Smooth muscle cell (in vitro differentiated cells): ENCODE measurements around the gene GTPBP4. TPM values are rescaled to one million over a fixed set of nuclear protein-coding genes. Genes with fewer than 3 reads are reported as not detected.

Experiments
- DNase-seq: peaks from one replicate; lab custom pipeline; 2025; ENCODE audit not compliant: unreplicated experiment; lab: John Stamatoyannopoulos, UW
- H2AFZ ChIP-seq: fragments of 200-600 bp; sonication (generic); 2 replicates; pipeline ENCODE4 v1.6.0; 2016; ENCODE audit warnings: antibody characterized with exemption, low read depth, mild to moderate bottlenecking
- H3F3A ChIP-seq: fragments of 200-600 bp; sonication (generic); 2 replicates; pipeline ENCODE4 v1.6.0; 2017; ENCODE audit warnings: antibody characterized with exemption, low read depth
- H3K27ac ChIP-seq: fragments of 200-600 bp; sonication (generic); 2 replicates; pipeline ENCODE4 v1.5.1; 2016; ENCODE audit warnings: low read depth, mild to moderate bottlenecking
- H3K27me3 ChIP-seq: fragments of 200-600 bp; sonication (generic); 2 replicates; pipeline ENCODE4 v1.6.1; 2016; ENCODE audit warnings: low read depth, mild to moderate bottlenecking
- H3K36me3 ChIP-seq: fragments of 200-600 bp; sonication (generic); 2 replicates; pipeline ENCODE4 v1.5.1; 2016; ENCODE audit warnings: low read depth
- H3K4me1 ChIP-seq: fragments of 200-600 bp; sonication (generic); 2 replicates; pipeline ENCODE4 v1.5.1; 2016; ENCODE audit warnings: low read depth
- H3K4me2 ChIP-seq: fragments of 200-600 bp; sonication (generic); 2 replicates; pipeline ENCODE4 v1.6.0; 2016; ENCODE audit warnings: mild to moderate bottlenecking
- H3K4me3 ChIP-seq: fragments of 200-600 bp; sonication (generic); 2 replicates; pipeline ENCODE4 v1.5.1; 2016; ENCODE audit warnings: mild to moderate bottlenecking
- H3K79me2 ChIP-seq: fragments of 200-600 bp; sonication (generic); 2 replicates; pipeline ENCODE4 v1.6.0; 2016; ENCODE audit warnings: low read depth, mild to moderate bottlenecking
- H3K9ac ChIP-seq: fragments of 200-600 bp; sonication (generic); 2 replicates; pipeline ENCODE4 v1.6.0; 2016; ENCODE audit warnings: low read depth
- H3K9me3 ChIP-seq: fragments of 200-600 bp; sonication (generic); replicated peaks from 2 replicates; pipeline ENCODE4 v1.5.1; 2016; ENCODE audit warnings: low read depth
- H4K20me1 ChIP-seq: fragments of 200-600 bp; sonication (generic); 2 replicates; pipeline ENCODE4 v1.6.0; 2016; ENCODE audit warnings: low read depth
- CTCF ChIP-seq: fragments of 200-600 bp; sonication (generic); IDR thresholded peaks from 2 replicates; pipeline ENCODE4 v1.5.1; 2017; ENCODE audit warnings: borderline replicate concordance, mild to moderate bottlenecking, antibody characterized with exemption; ENCODE audit not compliant: insufficient read depth, poor library complexity, severe bottlenecking
- WGBS: methylation state at CpG from one replicate; pipeline ENCODE4 v1.1.7; 2016; ENCODE audit warnings: low lambda C conversion rate; 5-methylcytosine and 5-hydroxymethylcytosine counted together
- polyA plus RNA-seq: library from polyadenylated mRNA; unstranded; fragments of >200 nt; fragmentation: Nextera tagmentation; extraction: Ambion mirVana; gene quantifications from 2 replicates; pipeline ENCODE4 v1.2.1, GENCODE V29; 2016
- total RNA-seq: library from RNA; depleted of rRNA; stranded (reverse); fragments of >200 nt; gene quantifications from 2 replicates; pipeline ENCODE4 v1.2.3, GENCODE V29; 2014

Gene GTPBP4
- total and polyA plus RNA-seq, 2 experiments from 2014 or later: 42.5 to 52.1 TPM

DNA sequence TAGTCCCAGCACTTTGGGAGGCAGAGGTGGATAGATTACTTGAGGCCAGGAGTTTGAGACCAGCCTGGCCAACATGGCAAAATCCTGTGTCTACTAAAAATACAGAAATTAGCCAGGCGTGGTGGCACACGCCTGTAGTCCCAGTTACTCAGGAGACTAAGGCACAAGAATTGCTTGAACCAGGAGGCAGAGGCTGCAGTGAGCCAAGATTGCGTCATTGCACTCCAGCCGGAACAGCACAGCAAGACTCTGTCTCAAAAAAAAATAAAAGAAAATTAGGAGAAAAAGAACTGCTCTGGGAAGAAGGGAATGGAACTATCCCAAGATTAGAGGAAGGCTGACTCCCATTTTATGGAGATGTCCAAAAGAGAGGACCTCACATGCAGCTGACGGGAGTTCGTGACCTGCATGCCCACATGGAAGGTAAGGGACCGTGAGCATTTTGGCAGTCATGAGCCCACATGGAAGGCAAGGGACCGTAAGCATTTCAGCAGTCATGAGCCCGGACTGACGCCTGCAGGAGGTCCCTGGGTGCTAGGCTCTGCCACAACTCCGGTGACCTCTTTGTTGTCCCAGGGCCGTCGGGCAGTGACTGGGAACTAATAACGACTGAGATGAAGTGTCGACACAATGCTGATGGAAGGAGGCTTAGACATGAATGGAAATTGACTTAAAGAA, 18.6 kb upstream of the GTPBP4 start:
- no peak for DNase-seq
- Histone ChIP-seq H3K27ac (no peak overlapping the region), H3F3A (no peaks in the 10 kb centered on the region), H3K4me3 (no peak overlapping the region), H3K9ac (no peak overlapping the region), H3K4me2 (peak overlapping the region; percentile 76), H2AFZ (no peak overlapping the region), H3K36me3 (no peaks in the 10 kb centered on the region), H4K20me1 (no peaks in the 10 kb centered on the region), H3K79me2 (no peaks in the 10 kb centered on the region), H3K4me1 (no peaks in the 10 kb centered on the region), H3K27me3 (no peaks in the 10 kb centered on the region), H3K9me3 (no peaks in the 10 kb centered on the region)
- TF ChIP-seq CTCF: no peak
- WGBS: 69% methylated on average over 15 of the region's 15 CpGs

GRCh38 chr10:970311-971149, 17.7 kb upstream of the GTPBP4 start:
- DNase-seq: no peak
- Histone ChIP-seq H3K27me3 (no peaks in the 10 kb centered on the region), H3K79me2 (no peaks in the 10 kb centered on the region), H3K27ac (peak overlapping the region; percentile 11), H4K20me1 (no peaks in the 10 kb centered on the region), H3K9ac (no peak overlapping the region), H2AFZ (peak overlapping the region; percentile 58), H3K9me3 (no peaks in the 10 kb centered on the region), H3K4me3 (peak overlapping the region; percentile 24), H3K4me1 (no peaks in the 10 kb centered on the region), H3F3A (no peaks in the 10 kb centered on the region), H3K4me2 (peak overlapping the region; percentile 76), H3K36me3 (no peaks in the 10 kb centered on the region)
- 26% methylated on average over 14 of the region's 14 CpGs for whole genome bisulfite sequencing
- TF ChIP-seq CTCF: no peak

DNA sequence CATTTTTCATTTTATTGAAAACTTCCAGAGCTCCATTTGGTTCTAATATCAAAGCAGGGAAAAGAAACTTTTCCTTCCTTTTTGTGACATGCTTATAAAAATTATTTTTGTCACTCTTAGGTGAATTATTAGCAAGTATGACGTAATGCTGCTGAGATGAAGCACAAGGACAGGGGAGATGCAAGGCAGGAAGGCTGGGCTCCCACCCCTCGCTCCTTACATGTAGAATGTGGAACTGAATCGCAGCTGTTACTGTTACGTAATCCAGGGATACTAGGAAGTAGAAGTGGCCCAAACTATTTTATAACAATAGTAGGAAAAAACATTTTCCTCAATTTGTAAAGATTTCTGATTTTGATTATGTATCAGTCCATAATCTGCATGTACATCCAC, 17.1 kb upstream of the GTPBP4 start:
- TF ChIP-seq CTCF: no peak
- peak overlapping the region; percentile 76 for H3K4me2 ChIP-seq
- H3K9ac ChIP-seq: no peak overlapping the region
- no peaks in the 10 kb centered on the region for H3K36me3 ChIP-seq
- no peak for DNase-seq
- H3K27ac ChIP-seq: no peak overlapping the region
- H2AFZ ChIP-seq: no peak overlapping the region
- no peaks in the 10 kb centered on the region for H3K27me3 ChIP-seq
- no peaks in the 10 kb centered on the region for H3F3A ChIP-seq
- H4K20me1 ChIP-seq: no peaks in the 10 kb centered on the region
- no peaks in the 10 kb centered on the region for H3K79me2 ChIP-seq
- WGBS: 76% methylated on average over 4 of the region's 4 CpGs
- no peaks in the 10 kb centered on the region for H3K4me1 ChIP-seq
- peak overlapping the region; percentile 24 for H3K4me3 ChIP-seq
- H3K9me3 ChIP-seq: no peaks in the 10 kb centered on the region

DNA sequence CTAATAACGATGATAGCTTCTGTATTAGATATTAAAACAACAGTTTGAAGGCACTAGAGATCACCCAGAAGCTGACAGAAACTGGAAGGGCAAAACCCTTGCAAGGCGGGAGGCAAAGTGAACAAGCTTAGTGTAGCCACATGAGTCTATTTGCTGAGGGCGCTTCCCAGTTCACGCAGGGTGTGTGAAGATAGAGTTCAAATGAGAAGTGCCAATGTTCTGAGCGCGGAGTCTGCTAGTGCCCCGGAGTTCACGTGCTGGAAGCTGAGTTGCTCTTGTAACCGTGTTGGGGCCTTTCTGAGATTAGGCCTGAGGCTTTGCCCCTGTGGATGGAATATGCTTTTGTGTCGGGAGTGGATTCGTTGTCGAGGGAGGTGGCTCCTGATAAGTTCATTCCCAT, 16.6 kb upstream of the GTPBP4 start:
- H3K27ac ChIP-seq: no peak overlapping the region
- no peaks in the 10 kb centered on the region for H4K20me1 ChIP-seq
- WGBS: 93% methylated on average over 12 of the region's 12 CpGs
- no peaks in the 10 kb centered on the region for H3K4me1 ChIP-seq
- H3K4me2 ChIP-seq: no peak overlapping the region
- H2AFZ ChIP-seq: no peak overlapping the region
- no peak overlapping the region for H3K4me3 ChIP-seq
- H3K27me3 ChIP-seq: no peaks in the 10 kb centered on the region
- no peaks in the 10 kb centered on the region for H3K79me2 ChIP-seq
- no peak for DNase-seq
- TF ChIP-seq CTCF: no peak
- no peaks in the 10 kb centered on the region for H3F3A ChIP-seq
- no peaks in the 10 kb centered on the region for H3K9me3 ChIP-seq
- no peak overlapping the region for H3K9ac ChIP-seq
- H3K36me3 ChIP-seq: no peaks in the 10 kb centered on the region
